Stimulated activated CD4-positive, alpha-beta T cell treated with anti-CD3 and anti-CD28 coated beads, Interleukin-4, amount 100 ng/mL, for 4 hours (primary cell): ENCODE results near the gene ANKRD11.
A peak's percentile ranks its signal among the peaks of the same experiment; 100 is the strongest.

Experiments used
- DNase-seq, 2 experiments: peaks; one replicate each; pipeline ENCODE4 v3.0.0-alpha.2; 2020

Gene ANKRD11

GRCh38 chr16:89291776-89292175, 198.6 kb downstream of the ANKRD11 start:
- no peak for DNase-seq

DNA sequence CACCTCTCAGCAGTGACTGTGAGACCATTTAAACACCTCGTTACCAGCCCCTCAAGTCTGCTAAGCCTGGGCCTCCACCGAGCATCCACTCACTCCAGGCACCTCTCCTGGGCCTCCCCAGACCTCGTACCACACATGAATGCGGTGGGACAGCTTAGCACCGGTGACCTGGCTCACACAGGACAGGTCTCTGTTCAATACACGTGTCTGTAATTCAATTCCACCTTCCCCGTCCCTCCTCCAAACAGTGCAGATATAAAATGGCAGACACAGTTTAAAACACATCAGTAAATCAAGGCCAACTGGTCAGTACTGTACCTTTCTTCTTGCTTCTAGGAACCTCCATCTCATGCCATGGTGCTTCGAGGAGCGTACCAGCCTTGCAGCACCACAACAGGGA, 199.0 kb downstream of the ANKRD11 start:
- DNase-seq, result no peak

DNA sequence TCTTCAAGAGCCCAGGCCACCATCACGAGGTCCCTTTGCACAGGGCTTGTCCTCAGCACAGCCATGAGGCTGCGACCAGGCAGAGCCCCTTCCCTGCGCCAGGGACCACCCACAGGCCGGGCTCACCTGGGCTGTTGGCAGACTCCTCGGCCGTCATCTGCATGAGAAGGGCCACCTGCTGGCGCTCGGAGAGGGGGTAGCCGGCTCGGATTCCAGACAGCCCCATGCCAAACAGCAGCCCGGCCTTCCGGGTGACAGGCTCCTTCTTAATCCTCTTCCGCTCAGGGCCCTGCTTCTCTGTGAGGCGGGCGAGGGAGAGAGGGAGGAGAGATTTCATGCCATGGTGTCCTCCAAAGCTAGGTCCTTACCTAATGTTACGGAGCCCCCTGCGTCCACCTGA, 199.5 kb downstream of the ANKRD11 start:
- DNase-seq, result no peak

- no peak for DNase-seq
Measured at GRCh38 chr16:89290472-89290871, 199.9 kb downstream of the ANKRD11 start.

- DNase-seq, result peak; percentile 62 to 67
Measured at GRCh38 chr16:89289428-89290395, 200.6 kb downstream of the ANKRD11 start.

GRCh38 chr16:89288966-89289365, 201.4 kb downstream of the ANKRD11 start:
- DNase-seq, result no peak

DNA sequence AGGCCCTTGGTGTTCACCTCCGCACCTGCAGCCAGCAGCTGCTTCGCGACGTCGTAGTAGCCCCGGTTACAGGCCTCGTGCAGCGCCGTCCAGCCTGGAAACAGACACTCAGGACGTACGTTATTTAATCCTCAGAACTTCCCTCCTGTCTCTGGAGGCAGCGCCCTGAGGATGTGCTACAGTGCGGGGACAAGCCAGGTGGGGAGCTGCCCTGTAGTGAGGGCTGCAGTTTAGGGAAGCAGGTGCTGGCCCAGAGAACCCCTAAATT, 201.8 kb downstream of the ANKRD11 start:
- DNase-seq, result no peak

- DNase-seq, result no peak
Measured at GRCh38 chr16:89287777-89288576, 202.4 kb downstream of the ANKRD11 start.

DNA sequence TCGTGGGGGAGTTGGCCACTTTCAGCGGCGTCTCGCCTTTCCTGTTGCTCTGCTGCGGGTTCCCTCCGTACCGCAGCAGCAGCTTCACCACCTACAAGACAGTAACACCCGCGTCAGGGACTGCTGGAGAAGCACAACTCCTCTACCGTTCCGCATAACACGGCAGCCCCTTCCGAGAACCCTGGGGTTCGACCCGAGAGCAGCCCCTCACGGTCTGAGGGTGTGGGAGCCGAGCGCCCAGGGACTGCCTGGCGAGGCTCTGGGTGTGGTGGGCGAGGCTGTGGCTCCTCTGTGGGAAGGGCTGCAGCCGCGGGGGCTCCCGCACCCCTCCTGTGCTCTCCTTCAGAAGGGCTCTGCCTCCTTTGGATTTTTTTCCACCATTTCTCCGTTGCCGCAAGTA, 204.3 kb downstream of the ANKRD11 start:
- DNase-seq, result no peak

DNA sequence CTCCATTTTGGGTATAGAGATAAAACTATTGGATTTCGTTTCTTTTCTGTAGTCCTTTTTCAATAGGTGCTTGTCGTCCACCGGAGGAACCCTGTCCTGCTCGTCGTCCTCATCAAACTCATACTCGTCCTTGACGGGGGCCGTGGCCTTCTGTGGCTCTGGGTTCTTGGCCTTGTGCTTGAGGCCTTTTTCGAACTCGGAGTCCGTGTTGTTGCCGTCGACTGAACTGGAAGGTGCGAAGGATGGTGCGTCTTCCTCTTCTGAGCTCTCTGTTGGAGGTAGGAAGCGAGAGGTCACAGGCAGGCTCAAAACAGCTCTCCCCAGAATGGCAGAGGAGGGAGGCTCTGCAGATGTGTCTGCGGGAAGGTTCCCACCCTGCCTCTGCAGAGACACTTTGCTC, 205.0 kb downstream of the ANKRD11 start:
- DNase-seq, result no peak

DNA sequence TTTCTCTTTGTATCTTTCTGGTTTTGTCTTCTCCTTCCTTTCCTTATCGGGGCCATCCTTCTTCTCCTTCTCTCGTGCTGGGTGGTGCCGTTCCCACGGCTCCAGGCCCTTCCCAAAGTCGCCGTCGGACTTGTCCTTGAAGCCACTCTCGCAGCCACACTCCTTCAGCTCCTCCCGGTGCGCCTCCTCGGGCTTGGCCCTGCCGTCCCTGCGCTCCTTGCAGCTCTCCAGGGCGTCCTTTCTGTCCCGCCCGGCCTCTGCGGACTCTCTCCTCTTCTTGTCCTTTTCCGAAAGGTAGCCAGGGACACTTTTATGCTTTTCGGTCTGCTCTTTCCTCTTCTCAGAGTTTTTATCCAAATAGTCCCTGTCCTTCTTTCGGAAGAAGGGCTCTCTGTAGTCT, 206.9 kb downstream of the ANKRD11 start:
- no peak for DNase-seq

- DNase-seq, result no peak
Measured at GRCh38 chr16:89282523-89282922, 207.8 kb downstream of the ANKRD11 start.

DNA sequence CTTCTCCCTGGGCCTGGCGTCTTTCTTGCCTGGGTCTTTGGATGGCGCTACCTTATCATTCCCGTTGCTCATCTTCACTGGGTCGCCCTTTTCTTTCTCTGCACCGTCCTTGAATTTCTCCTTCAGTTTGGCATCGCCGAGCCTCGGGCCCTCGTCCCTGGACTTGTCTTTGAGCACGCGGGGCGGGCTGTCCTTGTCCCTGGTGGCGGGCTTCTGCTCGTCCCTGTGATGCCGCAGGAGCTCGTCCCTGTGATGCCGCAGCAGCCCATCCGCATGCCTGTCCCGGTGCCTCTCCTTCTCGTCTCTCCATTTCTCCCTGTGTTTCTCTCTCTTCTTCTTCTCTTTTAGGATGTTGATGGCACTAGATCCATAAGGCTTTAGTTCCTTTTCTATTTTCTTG, 208.5 kb downstream of the ANKRD11 start:
- DNase-seq, result no peak

DNA sequence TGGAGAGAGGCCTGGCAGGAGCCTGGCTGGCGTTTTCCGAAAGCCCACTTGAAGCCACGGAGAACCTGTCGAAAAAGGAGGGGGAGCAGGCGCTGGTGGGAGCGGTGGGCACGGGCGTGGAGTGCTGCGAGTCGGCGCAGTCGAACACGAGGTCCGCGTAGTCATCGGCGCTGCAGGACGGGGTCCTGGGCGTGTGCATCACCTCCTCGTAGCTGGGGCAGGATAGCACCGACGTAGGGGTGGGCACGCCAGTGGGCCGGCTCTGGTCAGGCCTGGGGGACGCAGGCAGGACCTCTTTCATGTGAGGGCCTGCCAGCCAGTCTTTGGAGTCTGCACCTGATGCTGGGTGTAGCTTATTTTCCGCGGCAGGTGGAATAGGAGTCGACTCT, 209.2 kb downstream of the ANKRD11 start:
- DNase-seq, result no peak

DNA sequence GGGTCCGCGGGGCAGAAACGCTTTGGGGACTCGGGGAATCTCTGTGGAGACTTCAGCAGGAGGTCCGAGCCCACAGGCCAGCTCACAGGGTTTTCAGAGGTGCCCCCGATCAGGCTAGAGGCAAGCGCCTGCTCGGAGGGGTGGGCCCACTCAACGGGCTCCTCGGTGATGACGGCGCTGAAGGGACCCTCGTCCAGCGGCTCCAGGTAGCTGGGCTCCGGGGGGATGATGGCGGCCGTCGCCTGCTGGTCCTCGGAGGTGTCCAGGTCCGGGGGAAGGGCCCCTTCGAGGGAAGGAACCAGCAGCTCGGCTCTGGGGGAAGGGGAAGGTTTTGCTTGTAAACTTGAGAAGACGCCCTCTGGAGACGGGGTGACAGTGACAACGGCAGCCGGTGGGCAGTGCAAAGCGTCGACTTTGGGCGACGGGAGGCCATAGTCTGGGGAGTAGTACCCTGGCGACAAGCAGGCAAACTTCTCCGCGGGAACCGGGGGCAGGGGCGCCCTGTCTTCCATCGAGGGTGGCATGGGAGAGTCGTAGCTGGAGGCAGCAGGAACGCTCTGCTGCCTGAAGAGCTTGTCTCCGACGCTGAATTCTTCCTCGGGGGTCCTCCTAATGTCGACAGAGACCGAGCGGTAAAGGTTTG, 209.7 kb downstream of the ANKRD11 start:
- no peak for DNase-seq

DNA sequence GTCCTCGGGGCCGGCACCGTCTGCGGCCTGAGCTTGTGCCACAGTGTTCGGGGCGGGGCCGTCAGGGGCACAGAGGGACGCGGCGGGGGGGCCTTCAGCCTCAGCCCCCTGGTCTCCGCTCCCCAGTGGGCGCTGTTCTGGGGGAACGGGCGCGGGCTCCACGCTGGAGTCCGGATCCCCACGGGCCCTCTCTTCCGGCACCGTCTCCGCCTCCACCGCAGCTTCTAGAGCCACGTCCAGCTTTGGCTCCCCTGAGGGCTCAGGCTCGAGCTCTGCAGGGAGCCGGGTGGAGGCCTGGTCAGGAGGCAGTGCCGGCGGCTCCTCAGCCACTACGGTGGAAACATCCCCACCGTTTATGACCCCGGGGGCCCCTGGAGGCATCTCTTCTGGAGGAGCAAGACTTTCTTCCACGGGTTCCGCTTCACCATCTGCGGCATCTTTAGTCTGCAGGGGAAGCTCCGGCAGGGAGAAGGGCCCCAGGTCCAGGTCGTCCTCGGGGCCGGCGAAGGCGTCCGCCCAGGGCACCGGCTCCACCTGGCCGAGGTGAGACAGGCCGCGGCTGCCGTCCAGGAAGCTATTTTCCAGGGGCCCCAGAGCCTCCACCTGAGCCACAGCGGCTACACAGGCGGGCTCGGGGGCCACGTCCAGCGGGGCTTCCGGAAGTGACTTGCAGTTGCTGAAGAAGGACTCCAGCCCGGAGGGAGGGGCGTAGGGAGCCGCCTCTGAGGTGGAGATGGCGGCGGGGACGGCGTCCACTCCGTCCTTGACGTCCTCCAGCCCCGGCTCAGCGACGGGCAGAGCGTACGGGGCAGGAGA, 210.5 kb downstream of the ANKRD11 start:
- DNase-seq, result no peak

GRCh38 chr16:89278441-89279240, 211.7 kb downstream of the ANKRD11 start:
- DNase-seq, result no peak

- no peak for DNase-seq
Measured at GRCh38 chr16:89277641-89278341, 212.6 kb downstream of the ANKRD11 start.

DNA sequence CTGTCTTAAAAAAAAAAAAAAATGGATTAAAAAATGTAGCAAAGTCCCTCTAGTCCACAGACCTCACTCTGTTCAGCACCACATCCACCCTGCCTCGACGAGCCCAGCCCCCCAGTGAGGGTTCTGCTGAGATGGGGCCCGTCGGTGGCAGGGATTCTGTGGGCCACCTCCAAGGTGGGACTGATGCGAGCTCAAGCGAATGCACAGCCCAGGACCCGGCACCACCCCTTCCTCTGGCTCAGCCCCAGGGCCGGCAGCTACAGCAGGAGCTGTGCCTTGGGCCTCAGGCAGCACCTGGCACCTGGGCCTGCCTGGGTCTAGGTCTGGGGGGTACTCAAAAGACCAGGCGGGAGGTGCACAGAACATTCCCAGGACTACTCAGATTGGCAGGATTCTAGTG, 213.3 kb downstream of the ANKRD11 start:
- no peak for DNase-seq

- DNase-seq, result no peak
Measured at GRCh38 chr16:89275837-89276720, 214.3 kb downstream of the ANKRD11 start.

- no peak for DNase-seq
Measured at GRCh38 chr16:89275284-89275584, 215.1 kb downstream of the ANKRD11 start.
